GM19351 (cell line): ENCODE data around the gene TMX4.
A peak's percentile ranks its signal among the peaks of the same experiment; 100 is the strongest.

ENCODE experiments used
- ATAC-seq: cut with Tn5 transposase; IDR thresholded peaks from one replicate; pipeline ENCODE4 v1.9.1; 2021; ENCODE audit warnings: mild to moderate bottlenecking, moderate library complexity; ENCODE audit not compliant: unreplicated experiment

Gene TMX4

DNA sequence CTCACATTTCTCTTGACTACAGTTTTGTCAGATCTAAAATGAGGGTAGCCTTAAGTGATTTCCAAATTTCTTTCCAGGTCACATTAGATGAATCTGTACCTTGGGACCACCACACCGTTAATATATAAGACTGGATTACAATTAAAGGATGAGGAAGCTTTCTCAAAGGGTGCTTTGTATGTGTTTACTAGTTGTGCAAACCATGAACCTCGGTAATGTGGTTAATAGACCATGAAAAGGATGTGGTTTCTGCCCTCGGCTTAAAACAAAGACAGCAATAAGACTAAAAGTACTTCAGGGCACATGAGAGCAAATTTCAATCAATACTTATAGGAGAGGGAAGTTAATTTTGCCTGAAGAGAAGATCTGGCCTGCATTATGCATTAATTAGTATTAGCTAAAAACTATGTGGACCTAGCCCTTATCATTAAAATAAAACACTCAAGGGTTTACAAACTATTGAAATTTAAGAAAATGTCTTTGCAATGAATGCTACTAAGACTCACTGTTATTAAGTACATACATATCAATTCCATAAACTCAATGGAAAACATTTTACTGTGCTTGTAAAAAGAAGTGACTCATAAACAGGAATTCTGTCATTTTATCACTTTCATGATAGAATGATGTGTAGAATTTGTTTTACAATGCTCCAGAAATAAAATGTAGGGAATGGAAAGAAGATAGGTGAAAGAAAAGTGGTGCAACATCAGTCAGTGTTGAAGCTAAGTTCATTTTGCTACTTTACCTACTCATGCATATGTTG is 936 bp upstream of the TMX4 start:
- peak; percentile 36 for ATAC-seq

- ATAC-seq, result no peak
Measured at GRCh38 chr20:8019998-8020247, 362 bp upstream of the TMX4 start.

- peak; percentile 62 for ATAC-seq
Measured at GRCh38 chr20:8018958-8019245, 659 bp downstream of the TMX4 start.

- no peak for ATAC-seq
Measured at GRCh38 chr20:8012724-8013123, 6.8 kb downstream of the TMX4 start.

DNA sequence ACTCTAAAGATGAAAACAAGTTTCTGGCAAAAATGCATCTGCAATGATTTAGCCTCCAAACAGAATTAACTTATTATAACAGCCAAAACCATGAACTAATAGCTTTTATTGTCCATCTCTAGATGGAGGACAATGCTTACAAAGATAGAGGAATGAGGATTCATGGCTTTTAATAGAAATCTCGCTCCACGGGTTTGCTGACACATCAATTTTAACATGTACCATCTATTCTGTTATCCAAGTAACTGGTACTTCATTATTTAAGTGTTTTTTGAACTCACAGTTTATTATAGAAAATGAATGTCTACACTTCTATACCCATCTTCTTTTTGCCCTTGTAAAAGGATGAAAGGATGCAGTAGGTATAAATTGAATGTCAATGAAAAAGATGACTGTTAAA is 10.8 kb downstream of the TMX4 start:
- no peak for ATAC-seq

DNA sequence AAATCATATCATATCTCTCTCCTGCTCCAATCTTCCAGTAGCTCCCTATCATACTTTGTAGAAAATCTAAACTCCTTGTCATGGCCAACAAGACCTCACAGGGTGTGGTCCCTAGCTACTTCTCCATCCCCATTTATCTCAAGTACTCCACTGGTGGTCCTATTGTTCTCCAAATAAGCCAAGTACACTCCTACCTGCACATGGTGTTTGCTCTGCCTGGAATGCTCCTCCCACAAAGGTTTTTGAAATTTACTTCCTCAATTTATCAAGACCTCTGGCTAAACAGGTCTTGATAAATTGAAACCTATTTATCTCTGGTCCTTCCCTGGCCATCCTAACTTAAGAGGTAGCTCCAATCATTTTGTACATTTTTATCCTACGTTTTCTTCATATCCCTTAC is 12.1 kb downstream of the TMX4 start:
- no peak for ATAC-seq

DNA sequence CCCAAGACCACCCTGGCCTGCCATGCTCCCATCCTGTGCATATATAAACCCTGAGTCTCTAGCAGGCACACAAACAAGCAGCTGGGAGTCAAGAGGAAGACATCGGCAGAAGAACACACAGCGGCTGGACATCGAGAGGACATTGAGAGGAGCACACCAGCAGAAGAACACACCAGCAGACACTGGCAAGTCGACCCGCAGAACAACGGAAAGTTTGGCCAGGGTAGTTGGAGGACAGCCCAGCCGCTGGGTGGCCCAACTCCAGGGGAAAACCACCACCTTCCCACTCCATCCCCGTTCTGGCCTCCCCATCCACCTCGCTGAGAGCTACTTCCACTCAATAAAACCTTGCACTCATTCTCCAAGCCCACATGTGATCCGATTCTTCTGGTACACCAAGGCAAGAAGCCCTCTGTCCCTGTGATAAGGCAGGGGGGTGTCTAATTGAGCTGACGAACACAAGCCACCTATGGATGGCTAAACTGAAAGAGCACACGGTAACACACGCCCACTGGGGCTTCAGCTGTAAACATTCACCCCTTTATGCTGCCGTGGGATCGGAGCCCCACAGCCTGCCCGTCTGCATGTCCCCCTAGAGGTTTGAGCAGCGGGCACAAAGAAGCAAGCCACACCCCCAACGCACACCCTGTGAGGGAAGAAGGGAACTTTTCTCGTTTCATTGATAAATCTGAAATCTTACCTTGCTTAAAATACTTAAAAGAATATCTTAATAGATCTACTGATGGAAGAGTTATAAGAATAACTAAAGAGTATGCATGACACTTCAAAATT is 13.8 kb downstream of the TMX4 start:
- no peak for ATAC-seq

- ATAC-seq, result no peak
Measured at GRCh38 chr20:8005033-8005432, 14.5 kb downstream of the TMX4 start.

DNA sequence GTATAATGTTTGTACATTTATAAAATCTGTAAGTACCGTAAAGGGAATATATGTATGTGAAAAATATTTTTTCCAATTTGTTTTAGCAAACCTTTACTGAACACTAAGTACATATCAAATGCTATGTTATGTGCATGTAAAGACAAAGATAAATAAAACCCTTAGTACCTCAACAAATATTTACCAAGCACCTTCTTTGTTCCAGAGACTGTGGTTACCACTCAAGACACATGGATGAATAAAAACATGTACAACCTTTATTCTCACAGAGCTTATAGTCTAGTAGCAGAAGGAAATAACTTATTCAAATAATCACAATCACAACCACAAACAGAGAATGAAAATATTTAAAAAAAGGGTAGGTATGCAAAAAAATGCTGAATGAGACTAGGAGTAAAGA is 17.5 kb downstream of the TMX4 start:
- no peak for ATAC-seq

- no peak for ATAC-seq
Measured at GRCh38 chr20:8000796-8001195, 18.8 kb downstream of the TMX4 start.

GRCh38 chr20:7996898-7997297 is 22.7 kb downstream of the TMX4 start:
- no peak for ATAC-seq

DNA sequence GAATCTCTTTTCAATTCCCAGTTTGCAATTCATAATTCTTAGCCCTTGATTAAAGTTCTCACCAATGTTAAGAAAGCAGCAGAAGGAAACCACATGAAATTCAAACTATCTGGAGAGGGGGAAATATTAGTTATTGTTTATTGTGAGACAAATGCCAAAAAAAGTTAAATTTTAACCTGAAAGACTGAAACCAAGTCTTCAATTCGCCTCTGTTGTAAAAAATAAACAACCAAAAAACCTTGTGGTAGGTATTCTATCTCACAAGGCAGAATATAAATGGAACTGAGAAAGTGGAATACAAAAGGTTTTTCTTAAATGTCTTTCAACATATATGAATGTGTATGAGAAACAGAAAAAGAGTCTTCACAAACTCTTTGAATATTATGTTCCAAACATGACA is 24.8 kb downstream of the TMX4 start:
- no peak for ATAC-seq

DNA sequence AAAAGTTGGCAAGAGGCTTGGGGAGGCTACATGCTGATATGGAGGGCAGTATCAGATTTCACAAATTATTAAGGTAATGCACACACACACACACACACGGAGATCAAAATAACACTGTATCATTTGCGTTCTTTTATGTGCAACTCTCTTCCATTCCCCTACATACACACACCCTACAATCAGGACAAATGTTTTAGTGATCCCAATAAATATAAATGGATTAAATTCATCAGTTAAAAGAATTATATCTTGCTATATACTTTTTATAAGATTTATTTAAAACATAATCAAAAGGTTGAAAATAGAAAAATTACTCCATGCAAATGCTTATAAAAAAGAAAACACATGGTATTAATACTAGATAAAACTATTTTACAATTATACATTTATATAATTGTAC is 25.9 kb downstream of the TMX4 start:
- no peak for ATAC-seq

- no peak for ATAC-seq
Measured at GRCh38 chr20:7993238-7993637, 26.3 kb downstream of the TMX4 start.

GRCh38 chr20:7990385-7990784 is 29.2 kb downstream of the TMX4 start:
- ATAC-seq, result no peak

DNA sequence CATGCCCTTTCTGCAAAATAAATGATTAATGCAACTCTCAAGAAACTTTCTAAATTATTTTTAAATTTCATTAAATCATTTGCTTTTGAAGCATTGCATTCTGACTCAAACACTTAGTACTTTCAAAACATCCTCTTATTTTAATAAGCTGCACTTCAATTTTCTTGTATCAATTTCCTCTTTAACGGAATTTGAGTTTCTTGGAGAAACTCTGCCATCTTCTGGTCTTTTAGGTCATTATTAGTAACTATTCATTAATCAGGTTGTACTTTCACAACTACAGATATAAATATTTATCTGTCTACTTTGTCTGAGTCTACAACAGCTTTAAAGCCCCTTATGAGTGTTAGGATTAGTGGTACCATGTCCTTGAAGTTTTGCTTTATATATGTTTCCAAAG is 30.2 kb downstream of the TMX4 start:
- no peak for ATAC-seq

DNA sequence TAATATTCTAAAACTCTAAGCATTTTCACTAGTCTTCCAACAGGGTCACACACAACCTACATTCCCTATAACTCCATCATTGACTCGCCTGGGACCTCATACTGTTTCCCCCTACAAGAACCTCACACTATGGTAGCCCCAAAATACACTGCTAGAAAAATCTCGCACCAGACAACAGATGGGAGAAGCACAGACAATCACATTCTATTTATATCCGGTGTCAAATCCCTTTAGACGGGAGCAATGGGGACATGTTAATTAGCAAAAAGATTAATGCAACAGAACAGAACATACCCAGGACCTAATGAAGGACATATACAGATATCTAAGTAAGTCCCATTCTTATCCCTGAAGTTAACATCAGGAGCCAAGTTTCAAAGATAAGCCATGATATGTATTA is 33.6 kb downstream of the TMX4 start:
- ATAC-seq, result no peak

DNA sequence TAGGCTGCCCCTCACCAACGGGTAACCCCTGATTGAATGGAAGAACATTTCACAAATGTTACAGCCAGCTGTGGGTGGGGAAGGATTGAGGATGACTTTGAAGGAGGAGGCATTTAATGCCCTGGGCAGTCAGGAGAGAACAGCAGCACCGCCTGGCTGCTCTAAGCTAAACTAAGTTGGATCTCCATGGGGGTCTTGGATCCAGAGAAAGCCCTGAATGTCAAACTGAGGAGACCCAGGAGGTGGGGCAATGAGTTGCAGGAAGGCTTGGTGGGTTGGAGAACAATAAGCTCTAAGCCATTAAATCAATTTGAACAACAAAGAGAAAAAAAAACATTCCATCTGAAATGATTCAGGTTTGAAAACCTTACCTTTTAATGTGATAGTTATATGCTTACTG is 35.4 kb downstream of the TMX4 start:
- no peak for ATAC-seq

DNA sequence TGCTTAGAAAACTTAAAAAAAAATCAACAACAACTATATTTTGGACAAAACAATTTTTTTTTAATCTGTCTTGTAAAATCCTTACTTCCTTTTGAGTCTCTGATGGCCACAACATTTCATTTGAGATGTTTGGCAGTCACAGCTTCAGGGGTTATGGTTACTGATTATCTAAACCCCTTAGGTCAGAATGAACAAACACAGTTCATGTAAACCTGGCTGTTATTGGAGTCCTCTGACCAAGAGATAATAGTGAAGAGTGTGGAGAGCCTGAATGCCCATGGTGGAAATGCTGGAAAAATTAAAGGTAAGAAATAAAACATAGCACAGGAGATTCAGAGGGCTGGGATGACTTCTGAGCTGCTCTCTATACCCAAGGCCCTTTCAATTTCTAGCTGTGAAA is 38.2 kb downstream of the TMX4 start:
- no peak for ATAC-seq

GRCh38 chr20:7980332-7981046 is 39.1 kb downstream of the TMX4 start:
- peak; percentile 95 for ATAC-seq

- ATAC-seq, result no peak
Measured at GRCh38 chr20:7977709-7978108, 41.9 kb downstream of the TMX4 start.

DNA sequence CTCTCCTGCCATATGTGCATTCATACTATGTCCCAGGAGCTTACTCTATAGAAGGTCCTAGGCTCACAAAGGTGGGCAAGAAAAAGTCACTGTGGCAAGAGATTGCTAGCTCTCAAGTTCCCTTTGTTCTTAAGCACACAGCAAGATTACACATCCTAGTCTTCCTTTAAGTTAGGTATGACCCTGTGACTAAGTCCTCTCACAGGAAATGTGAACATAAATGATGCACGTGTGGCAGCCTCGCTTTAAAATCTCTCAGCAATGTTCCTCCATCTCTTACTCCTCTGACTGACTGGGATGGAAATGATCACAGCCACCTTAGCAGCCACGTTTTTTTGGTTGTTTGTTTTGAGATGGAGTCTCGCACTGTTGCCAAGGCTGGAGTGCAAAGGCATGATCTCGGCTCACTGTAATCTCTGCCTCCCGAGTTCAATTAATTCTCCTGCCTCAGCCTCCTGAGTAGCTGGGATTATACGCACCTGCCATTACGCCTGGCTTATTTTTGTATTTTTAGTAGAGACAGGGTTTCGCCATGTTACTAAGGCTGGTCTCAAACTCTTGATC is 43.6 kb downstream of the TMX4 start:
- no peak for ATAC-seq
